ENCODE measurements around the gene ITGAE.

GRCh38 chr17:3802461-3803307 is 1.7 kb upstream of the ITGAE start:
- TF ChIP-seq CTCF (IDR thresholded peaks at IDR 0.05): peak in 1 of 6 experiments; percentile 6
- TF ChIP-seq POLR2A (IDR thresholded peaks at IDR 0.05): peak in 1 of 2 donors; percentile 36
